GM18505 (cell line): Measurements from ENCODE around the gene BLOC1S3.

Experiments used
- ATAC-seq: cut with Tn5 transposase; IDR thresholded peaks from one replicate; pipeline ENCODE4 v1.9.1; 2021; ENCODE audit not compliant: unreplicated experiment
- POLR2A ChIP-seq: IDR thresholded peaks from 4 replicates; pipeline ENCODE4 v1.6.1; 2011; ENCODE audit warnings: borderline replicate concordance; ENCODE audit not compliant: insufficient read depth, insufficient read length; ENCODE audit errors: extremely low read depth

The BLOC1S3 gene

GRCh38 chr19:45191375-45191774 is 12.8 kb downstream of the BLOC1S3 start:
- no peak for TF ChIP-seq POLR2A

DNA sequence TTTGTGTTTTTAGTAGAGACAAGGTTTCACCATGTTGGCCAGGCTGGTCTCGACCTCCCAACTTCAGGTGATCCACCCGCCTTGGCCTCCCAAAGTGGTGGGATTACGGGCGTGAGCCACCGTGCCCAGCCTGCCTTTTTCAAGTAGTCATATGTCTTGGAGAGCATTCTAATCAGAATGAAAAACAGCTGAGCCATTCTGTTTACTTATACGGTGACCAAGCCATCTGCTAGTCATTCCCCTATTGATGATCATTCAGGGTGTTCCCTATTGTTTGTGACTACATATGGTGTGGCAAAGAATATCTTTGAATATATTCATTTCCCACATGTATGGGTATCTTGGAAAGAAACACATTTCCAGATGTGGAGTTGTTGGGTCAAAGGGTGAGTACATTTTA is 17.2 kb downstream of the BLOC1S3 start:
- no peak for TF ChIP-seq POLR2A

More at GRCh38 chr19:45191375-45191774, 12.8 kb downstream of the BLOC1S3 start:
- ATAC-seq, result no peak

GRCh38 chr19:45200568-45200967 is 22.0 kb downstream of the BLOC1S3 start:
- no peak for ATAC-seq
- no peak for TF ChIP-seq POLR2A

More for the DNA sequence above, 17.2 kb downstream of the BLOC1S3 start:
- ATAC-seq, result no peak

GRCh38 chr19:45202637-45203036 is 24.1 kb downstream of the BLOC1S3 start:
- no peak for ATAC-seq
- TF ChIP-seq POLR2A, result no peak

- no peak for ATAC-seq
- TF ChIP-seq POLR2A, result no peak
These were observed 27.2 kb downstream of the BLOC1S3 start for GRCh38 chr19:45205810-45206209.

DNA sequence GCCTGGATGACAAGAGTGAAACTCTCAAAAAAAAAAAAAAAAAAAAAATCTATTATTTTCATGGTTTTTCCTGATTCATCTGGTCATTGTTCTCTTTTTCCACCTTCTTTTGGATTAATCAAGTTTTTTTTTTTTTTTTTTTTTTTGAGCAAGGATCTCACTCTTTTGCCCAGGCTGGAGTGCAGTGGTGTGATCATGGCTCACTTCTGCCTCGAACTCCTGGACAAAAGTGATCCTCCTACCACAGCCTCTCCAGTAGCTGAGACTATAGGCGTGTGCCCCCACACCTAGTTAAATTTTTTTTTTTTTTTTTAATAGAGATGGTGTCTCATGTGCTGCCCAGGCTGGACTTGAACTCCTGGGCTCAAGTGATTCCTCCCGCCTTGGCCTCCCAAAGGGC is 27.7 kb downstream of the BLOC1S3 start:
- ATAC-seq, result no peak
- TF ChIP-seq POLR2A, result no peak

- no peak for TF ChIP-seq POLR2A
- no peak for ATAC-seq
These were observed 33.3 kb downstream of the BLOC1S3 start for GRCh38 chr19:45211751-45212381.

GRCh38 chr19:45213031-45213430 is 34.4 kb downstream of the BLOC1S3 start:
- TF ChIP-seq POLR2A, result no peak
- ATAC-seq, result no peak

GRCh38 chr19:45215391-45216191 is 37.0 kb downstream of the BLOC1S3 start:
- no peak for ATAC-seq
- TF ChIP-seq POLR2A, result no peak

GRCh38 chr19:45216667-45217066 is 38.1 kb downstream of the BLOC1S3 start:
- TF ChIP-seq POLR2A, result no peak
- ATAC-seq, result no peak

DNA sequence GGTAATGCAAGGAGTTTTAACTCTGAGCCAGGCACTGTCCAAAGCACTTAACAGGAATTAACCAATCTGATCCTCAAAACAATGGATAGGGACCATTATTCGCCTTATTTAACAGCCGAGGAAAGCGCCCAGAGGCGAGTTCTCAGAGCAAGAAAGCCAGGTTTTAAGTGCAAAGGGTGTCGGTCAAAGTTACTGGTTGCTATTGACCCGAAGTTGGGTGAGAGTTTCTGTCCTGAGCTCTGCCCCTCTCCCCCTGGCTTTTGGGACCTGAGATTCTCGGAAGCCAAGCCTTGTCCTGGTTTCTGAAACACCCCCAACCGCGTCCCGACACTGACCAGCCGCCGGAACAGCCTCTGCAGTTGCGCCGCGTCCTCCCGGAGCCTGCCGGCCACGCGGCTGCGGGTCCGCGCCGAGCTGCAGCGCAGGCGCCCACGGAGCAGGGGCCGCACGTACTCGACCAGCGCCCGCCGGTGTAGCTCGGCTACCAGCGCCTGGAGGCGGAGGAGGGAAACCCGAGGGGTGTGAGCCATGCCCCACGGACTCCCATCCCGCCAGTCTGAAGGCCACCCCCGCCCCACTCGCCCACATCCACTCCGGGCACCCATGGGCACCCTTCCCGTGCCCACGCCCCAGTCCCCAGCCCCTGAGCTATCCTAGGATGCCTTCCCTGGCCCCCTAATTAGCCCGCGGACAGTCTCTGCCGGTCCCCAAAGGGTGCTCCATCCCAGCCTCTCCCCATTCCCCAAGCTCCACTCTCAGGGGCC is 38.8 kb downstream of the BLOC1S3 start:
- ATAC-seq, result no peak

GRCh38 chr19:45217957-45218334 is 39.4 kb downstream of the BLOC1S3 start:
- no peak for TF ChIP-seq POLR2A
- no peak for ATAC-seq

More for the DNA sequence above, 38.8 kb downstream of the BLOC1S3 start:
- TF ChIP-seq POLR2A, result no peak

DNA sequence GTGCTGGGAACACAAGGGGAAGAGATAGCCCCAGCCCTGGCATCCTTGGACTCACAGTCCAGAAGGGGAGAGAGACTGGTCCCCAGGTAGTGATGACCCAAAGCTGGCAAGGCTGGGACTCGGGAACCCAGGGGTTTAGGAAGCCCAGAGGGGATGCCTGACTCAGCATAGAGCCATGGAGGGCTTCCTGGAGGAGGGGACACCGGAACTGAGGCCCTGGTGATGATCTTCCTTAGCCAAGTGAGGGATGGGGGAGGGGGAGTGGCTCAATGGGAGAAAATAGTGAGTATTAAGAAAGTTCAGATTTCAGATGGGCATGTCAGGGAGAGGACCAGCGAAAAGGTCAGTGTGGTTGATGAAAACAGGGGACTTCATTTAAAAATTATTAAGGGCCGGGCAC is 39.8 kb downstream of the BLOC1S3 start:
- no peak for TF ChIP-seq POLR2A
- ATAC-seq, result no peak
